DMS79 (cell line): ENCODE measurements around the gene MLEC.
"Not testable (repeated sequence)": the region's sequence is repeated elsewhere in the genome, so short reads cannot be mapped to it uniquely, and the experiment has no call there.

Source experiments
- DNase-seq: peaks from one replicate; lab custom pipeline; 2025; lab: John Stamatoyannopoulos, UW

MLEC gene

GRCh38 chr12:120662879-120663278 is 24.1 kb upstream of the MLEC start:
- no peak for DNase-seq

DNA sequence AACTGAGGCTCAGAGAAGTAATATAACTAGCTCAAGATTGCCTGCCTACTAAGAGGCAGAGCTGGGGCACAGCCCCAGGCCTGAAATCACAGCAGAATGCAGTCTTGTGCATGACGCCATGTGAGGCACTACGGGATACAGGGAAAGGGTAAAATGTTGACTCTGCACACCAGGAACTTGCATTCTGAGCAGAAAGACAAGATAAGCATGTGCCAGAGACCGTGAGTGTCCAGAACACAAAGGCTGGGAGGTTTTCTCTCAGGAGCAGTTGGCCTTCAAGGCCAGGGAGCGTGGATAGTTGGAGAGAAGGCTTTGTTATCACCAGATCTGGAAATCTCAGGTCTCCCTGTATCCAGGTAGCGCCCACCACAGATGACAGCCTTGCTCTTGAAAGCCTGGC is 23.2 kb upstream of the MLEC start:
- DNase-seq: no peak

- DNase-seq: no peak
Measured at GRCh38 chr12:120666571-120667390, 20.2 kb upstream of the MLEC start.

DNA sequence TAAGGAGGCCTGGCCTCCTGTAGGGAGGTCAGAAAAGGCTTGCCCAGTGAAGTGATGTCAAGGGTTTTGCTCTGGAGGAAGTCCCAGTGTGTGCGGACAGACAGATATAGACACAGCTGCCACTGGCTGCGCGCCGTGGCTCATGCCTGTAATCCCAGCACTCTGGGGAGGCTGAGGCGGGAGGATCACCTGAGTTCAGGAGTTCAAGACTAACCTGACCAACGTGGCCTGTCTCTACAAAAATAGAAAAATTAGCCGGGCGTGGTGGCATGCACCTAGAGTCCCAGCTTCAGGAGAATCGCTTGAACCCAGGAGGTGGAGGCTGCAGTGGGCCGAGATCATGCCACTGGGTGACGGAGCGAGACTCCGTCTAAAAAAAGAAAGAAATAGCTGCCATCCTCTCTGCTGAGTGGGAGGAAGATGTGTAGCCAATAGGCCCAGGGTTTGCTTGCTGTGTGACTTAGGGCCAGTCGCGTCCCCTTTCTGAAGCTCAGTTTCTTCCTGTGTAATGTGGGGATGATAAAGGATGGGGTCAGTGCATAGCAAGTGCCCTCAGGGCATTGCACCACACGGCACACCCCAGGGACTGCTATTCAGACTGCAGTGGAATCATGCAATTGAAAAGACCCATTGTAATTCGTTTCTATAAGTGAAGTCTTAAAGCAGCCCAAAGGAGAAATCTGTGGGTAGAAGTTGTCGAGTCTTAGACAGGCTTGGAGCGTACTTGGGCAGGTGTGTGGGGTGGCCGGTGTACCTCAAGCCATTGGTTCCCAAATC is 18.7 kb upstream of the MLEC start:
- no peak for DNase-seq

GRCh38 chr12:120668868-120669840 is 17.8 kb upstream of the MLEC start:
- DNase-seq: no peak

DNA sequence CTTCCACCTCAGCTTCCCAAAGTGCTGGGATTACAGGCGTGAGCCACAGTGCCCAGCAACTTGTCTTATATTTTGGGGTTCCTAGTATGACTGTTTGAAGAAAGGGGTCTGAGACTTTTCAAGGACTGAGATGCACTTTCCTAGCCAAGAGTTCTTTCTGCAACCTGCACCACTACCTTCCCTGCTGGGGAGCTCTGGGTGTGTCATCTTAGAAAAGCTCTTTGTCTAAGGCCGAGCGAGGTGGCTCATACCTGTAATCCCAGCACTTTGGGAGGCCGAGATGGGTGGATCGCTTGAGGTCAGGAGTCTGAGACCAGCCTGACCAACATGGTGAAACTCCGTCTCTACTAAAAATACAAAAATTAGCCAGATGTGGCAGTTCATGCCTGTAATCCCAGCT is 16.7 kb upstream of the MLEC start:
- DNase-seq: not testable (repeated sequence)

GRCh38 chr12:120670667-120671066 is 16.3 kb upstream of the MLEC start:
- no peak for DNase-seq

- DNase-seq: no peak
Measured at GRCh38 chr12:120674097-120674636, 12.8 kb upstream of the MLEC start.

DNA sequence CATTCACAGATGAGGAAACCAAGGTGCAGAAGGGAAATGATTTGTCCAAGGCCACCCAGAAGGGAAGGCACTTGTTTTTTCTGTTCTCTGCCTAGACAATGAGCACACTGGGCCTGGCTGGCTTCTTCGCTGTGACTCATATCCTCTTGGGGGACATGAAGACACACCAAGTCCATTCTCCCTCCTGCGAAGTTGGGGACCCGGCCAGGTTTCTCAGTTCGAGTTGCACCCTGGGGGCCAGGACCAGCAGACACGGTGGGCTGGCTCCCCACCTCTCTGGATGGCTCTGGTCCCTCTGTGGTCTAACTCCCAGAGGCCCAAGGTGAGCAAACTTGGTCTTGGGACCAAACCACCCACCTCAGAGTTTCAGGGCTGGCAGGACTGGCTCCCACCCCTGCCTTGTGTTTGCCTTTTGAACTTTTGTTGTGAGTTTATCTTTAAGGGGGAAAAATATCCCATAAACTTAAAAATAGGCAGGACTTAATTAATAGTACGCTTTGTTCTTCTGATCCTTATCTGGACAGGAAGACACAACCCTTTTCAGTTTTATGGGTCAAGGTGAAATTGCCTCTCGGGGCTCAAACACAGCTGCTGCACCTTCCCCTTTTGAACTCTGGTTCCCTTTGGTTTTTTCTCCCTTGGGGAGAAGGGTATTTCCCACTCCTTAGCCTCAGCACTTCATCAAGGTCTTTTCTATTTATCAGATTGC is 9.0 kb upstream of the MLEC start:
- DNase-seq: no peak

GRCh38 chr12:120678572-120678971 is 8.4 kb upstream of the MLEC start:
- DNase-seq: no peak

- no peak for DNase-seq
Measured at GRCh38 chr12:120680165-120680738, 6.7 kb upstream of the MLEC start.

- DNase-seq: no peak
Measured at GRCh38 chr12:120684523-120684932, 2.4 kb upstream of the MLEC start.

DNA sequence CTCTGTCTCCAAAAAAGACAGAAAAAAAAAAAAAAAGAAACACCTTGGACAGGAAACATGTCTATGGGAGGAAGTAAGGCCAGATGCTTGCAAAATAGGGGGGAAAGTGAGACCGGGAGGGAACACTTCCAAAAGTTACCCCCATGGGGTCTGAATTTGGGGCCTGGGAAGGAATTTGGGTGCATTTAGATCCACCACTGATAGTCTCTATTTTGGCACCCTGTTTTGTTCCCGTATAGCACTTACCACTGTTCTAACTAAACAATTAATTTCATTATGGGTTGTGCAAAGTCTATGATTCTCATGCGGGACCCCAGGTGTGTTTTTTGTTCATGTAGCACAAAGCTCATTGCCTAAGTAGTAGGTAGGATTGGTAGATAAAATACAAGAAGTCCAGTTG is 1.4 kb upstream of the MLEC start:
- DNase-seq: no peak

- peak; percentile 94 for DNase-seq
Measured at GRCh38 chr12:120686151-120686689, 729 bp upstream of the MLEC start.

DNA sequence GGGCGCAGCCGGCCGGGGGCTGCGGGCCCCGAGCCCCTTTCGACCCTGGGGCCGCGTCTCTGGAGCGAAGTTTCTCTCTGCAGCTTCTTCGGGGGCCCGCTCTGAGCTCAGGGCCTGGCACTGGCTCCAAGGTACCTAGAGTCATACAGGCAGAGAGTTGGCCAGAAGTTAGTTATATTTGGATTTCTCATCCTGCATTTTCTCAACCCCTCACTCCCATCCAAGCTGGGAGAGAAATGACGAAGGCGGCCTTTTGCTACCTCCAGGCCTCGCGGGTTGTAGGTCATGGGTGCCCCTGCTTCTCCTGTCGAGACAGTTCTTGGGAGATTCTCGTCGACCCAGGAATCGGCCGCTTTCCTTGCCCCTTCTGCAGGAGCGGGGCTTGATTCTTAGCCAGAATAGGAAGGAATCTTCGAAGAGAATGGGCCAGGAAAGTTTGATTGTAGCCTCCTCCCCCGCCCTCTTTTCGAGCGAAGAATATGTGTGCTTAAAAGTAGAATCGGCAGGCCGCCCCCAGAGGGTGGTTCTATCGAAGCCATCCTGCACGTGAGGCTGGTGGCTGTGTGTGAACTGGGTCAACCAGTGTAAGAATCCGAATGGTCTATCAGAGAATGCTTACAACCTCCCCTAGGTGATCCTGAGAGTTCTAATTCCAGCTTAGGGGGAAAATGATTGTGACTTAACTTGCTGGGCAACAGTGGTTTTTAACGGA is 785 bp downstream of the MLEC start:
- no peak for DNase-seq

- no peak for DNase-seq
Measured at GRCh38 chr12:120688527-120689071, 1.6 kb downstream of the MLEC start.

DNA sequence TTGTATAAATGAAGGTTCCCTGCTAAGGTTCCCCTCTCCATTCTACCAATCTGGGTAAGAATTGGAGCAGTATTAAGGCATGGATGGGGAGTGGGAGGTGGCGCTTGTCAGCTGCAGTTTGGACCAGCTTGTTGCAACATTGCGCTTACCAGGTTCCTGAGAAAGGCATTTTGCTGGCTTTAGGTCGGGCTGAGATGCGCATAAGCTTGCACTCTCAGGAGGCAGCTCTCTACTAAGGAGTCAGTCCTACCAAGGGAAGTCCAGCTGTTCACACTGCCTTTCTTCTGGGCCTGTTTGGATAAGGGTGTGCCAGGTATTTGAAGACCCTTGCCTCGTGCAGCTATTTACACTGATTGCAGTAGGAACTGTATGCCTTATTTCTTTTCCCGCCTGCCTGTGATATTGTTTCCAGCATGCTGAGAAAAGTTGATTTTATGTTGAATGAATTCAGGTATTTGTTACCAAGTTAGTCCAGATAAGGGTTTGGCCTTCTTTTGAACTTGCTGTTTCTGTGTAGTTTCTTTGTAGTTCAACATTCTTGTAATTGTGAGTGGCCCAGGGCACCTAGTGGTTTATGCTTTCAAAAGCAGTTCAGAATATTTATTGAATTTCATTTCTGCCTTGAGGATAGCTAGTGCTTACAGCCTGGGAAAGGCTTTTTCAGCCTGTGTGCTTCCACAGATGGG is 2.6 kb downstream of the MLEC start:
- DNase-seq: no peak

GRCh38 chr12:120690083-120690450 is 3.1 kb downstream of the MLEC start:
- DNase-seq: no peak

- DNase-seq: no peak
Measured at GRCh38 chr12:120690978-120691377, 4.0 kb downstream of the MLEC start.
